Smooth muscle cell (in vitro differentiated cells): ENCODE measurements around the gene ABCC6. TPM values are rescaled to one million over a fixed set of nuclear protein-coding genes. Genes with fewer than 3 reads are reported as not detected.

Source experiments
- DNase-seq: peaks from one replicate; lab custom pipeline; 2025; ENCODE audit not compliant: unreplicated experiment; lab: John Stamatoyannopoulos, UW
- H2AFZ ChIP-seq: fragments of 200-600 bp; sonication (generic); 2 replicates; pipeline ENCODE4 v1.6.0; 2016; ENCODE audit warnings: antibody characterized with exemption, low read depth, mild to moderate bottlenecking
- H3F3A ChIP-seq: fragments of 200-600 bp; sonication (generic); 2 replicates; pipeline ENCODE4 v1.6.0; 2017; ENCODE audit warnings: antibody characterized with exemption, low read depth
- H3K27ac ChIP-seq: fragments of 200-600 bp; sonication (generic); 2 replicates; pipeline ENCODE4 v1.5.1; 2016; ENCODE audit warnings: low read depth, mild to moderate bottlenecking
- H3K27me3 ChIP-seq: fragments of 200-600 bp; sonication (generic); 2 replicates; pipeline ENCODE4 v1.6.1; 2016; ENCODE audit warnings: low read depth, mild to moderate bottlenecking
- H3K36me3 ChIP-seq: fragments of 200-600 bp; sonication (generic); 2 replicates; pipeline ENCODE4 v1.5.1; 2016; ENCODE audit warnings: low read depth
- H3K4me1 ChIP-seq: fragments of 200-600 bp; sonication (generic); 2 replicates; pipeline ENCODE4 v1.5.1; 2016; ENCODE audit warnings: low read depth
- H3K4me2 ChIP-seq: fragments of 200-600 bp; sonication (generic); 2 replicates; pipeline ENCODE4 v1.6.0; 2016; ENCODE audit warnings: mild to moderate bottlenecking
- H3K4me3 ChIP-seq: fragments of 200-600 bp; sonication (generic); 2 replicates; pipeline ENCODE4 v1.5.1; 2016; ENCODE audit warnings: mild to moderate bottlenecking
- H3K79me2 ChIP-seq: fragments of 200-600 bp; sonication (generic); 2 replicates; pipeline ENCODE4 v1.6.0; 2016; ENCODE audit warnings: low read depth, mild to moderate bottlenecking
- H3K9ac ChIP-seq: fragments of 200-600 bp; sonication (generic); 2 replicates; pipeline ENCODE4 v1.6.0; 2016; ENCODE audit warnings: low read depth
- H3K9me3 ChIP-seq: fragments of 200-600 bp; sonication (generic); replicated peaks from 2 replicates; pipeline ENCODE4 v1.5.1; 2016; ENCODE audit warnings: low read depth
- H4K20me1 ChIP-seq: fragments of 200-600 bp; sonication (generic); 2 replicates; pipeline ENCODE4 v1.6.0; 2016; ENCODE audit warnings: low read depth
- WGBS: methylation state at CpG from one replicate; pipeline ENCODE4 v1.1.7; 2016; ENCODE audit warnings: low lambda C conversion rate; 5-methylcytosine and 5-hydroxymethylcytosine counted together
- polyA plus RNA-seq: library from polyadenylated mRNA; unstranded; fragments of >200 nt; fragmentation: Nextera tagmentation; extraction: Ambion mirVana; gene quantifications from 2 replicates; pipeline ENCODE4 v1.2.1, GENCODE V29; 2016
- total RNA-seq: library from RNA; depleted of rRNA; stranded (reverse); fragments of >200 nt; gene quantifications from 2 replicates; pipeline ENCODE4 v1.2.3, GENCODE V29; 2014
- TF ChIP-seq, protein P1 (sequence below): fragments of 200-600 bp; sonication (generic); IDR thresholded peaks from 2 replicates; pipeline ENCODE4 v1.5.1; 2017; ENCODE audit warnings: borderline replicate concordance, mild to moderate bottlenecking, antibody characterized with exemption; ENCODE audit not compliant: insufficient read depth, poor library complexity, severe bottlenecking

The ABCC6 gene
- total and polyA plus RNA-seq, 2 experiments from 2014 or later = 0.94 to 1.9 TPM

DNA sequence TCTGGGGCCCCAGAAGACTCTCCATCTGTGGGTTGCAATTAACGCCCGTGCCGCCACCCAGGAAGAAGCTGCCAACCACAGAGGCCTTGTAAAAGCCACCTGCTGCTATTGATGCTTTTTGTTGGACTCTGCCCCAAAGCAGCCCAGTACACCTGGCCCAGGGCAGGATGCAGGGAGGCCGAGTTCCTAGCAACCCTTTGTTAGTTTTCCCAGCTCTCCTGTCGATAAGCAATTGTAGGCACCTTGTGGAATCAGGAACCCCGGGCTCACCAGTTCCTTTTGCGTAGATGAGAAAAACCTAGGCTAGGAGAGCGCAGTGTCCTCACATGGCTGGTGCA, 103.3 kb downstream of the ABCC6 start:
- Histone ChIP-seq H2AFZ (no peak overlapping the region), H3K4me1 (no peaks in the 10 kb centered on the region), H3K27me3 (no peaks in the 10 kb centered on the region), H3K9me3 (peaks cover 13% of the 10 kb centered on the region), H3K4me3 (no peak overlapping the region), H3K79me2 (no peaks in the 10 kb centered on the region), H4K20me1 (no peaks in the 10 kb centered on the region), H3K36me3 (peaks cover 14% of the 10 kb centered on the region), H3K4me2 (no peak overlapping the region), H3K9ac (no peak overlapping the region), H3K27ac (no peak overlapping the region), H3F3A (no peaks in the 10 kb centered on the region)
- DNase-seq = no peak
- 99% methylated on average over 8 of the region's 8 CpGs for WGBS
- TF ChIP-seq, protein P1, sequence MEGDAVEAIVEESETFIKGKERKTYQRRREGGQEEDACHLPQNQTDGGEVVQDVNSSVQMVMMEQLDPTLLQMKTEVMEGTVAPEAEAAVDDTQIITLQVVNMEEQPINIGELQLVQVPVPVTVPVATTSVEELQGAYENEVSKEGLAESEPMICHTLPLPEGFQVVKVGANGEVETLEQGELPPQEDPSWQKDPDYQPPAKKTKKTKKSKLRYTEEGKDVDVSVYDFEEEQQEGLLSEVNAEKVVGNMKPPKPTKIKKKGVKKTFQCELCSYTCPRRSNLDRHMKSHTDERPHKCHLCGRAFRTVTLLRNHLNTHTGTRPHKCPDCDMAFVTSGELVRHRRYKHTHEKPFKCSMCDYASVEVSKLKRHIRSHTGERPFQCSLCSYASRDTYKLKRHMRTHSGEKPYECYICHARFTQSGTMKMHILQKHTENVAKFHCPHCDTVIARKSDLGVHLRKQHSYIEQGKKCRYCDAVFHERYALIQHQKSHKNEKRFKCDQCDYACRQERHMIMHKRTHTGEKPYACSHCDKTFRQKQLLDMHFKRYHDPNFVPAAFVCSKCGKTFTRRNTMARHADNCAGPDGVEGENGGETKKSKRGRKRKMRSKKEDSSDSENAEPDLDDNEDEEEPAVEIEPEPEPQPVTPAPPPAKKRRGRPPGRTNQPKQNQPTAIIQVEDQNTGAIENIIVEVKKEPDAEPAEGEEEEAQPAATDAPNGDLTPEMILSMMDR = no peak

- no peak for DNase-seq
- no peaks in the 10 kb centered on the region for H3F3A ChIP-seq
- H3K4me3 ChIP-seq = no peak overlapping the region
- H4K20me1 ChIP-seq = no peaks in the 10 kb centered on the region
- TF ChIP-seq, protein P1 = no peak
- H3K9me3 ChIP-seq = peaks cover 13% of the 10 kb centered on the region
- H3K4me1 ChIP-seq = no peaks in the 10 kb centered on the region
- H3K9ac ChIP-seq = no peak overlapping the region
- no peak overlapping the region for H3K27ac ChIP-seq
- H3K79me2 ChIP-seq = no peaks in the 10 kb centered on the region
- no peak overlapping the region for H2AFZ ChIP-seq
- no peak overlapping the region for H3K4me2 ChIP-seq
- H3K36me3 ChIP-seq = peaks cover 14% of the 10 kb centered on the region
- WGBS = 95% methylated on average over 7 of the region's 7 CpGs
- no peaks in the 10 kb centered on the region for H3K27me3 ChIP-seq
Observed at GRCh38 chr16:16118337-16118736, 105.0 kb downstream of the ABCC6 start.

- H3K79me2 ChIP-seq = no peaks in the 10 kb centered on the region
- no peak overlapping the region for H3K9ac ChIP-seq
- peaks cover 13% of the 10 kb centered on the region for H3K9me3 ChIP-seq
- H4K20me1 ChIP-seq = no peaks in the 10 kb centered on the region
- no peak overlapping the region for H2AFZ ChIP-seq
- H3K27me3 ChIP-seq = no peaks in the 10 kb centered on the region
- no peaks in the 10 kb centered on the region for H3K4me1 ChIP-seq
- TF ChIP-seq, protein P1 = no peak
- H3K27ac ChIP-seq = no peak overlapping the region
- DNase-seq = no peak
- no peak overlapping the region for H3K4me3 ChIP-seq
- no peaks in the 10 kb centered on the region for H3F3A ChIP-seq
- no peak overlapping the region for H3K4me2 ChIP-seq
- 98% methylated on average over 7 of the region's 7 CpGs for WGBS
- peaks cover 14% of the 10 kb centered on the region for H3K36me3 ChIP-seq
Observed at GRCh38 chr16:16116841-16117240, 106.5 kb downstream of the ABCC6 start.

DNA sequence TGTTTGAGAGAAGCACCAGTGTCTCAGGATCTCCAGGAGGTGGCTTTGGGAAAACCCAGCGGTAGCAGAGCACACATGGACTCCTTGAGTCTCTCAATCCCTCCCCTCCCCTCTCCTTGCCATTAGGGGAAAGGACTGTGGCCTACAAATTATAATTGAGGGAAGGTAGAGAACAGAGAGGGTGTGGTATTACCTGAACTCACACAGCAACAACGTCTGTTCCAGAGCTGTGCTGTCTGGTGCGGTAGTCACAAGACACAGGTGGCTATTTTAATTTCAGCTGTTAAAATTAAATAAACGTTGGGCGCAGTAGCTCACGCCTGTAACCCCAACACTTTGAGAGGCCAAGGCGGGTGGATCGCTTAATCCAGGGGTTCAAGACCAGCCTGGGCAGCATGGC, 110.2 kb downstream of the ABCC6 start:
- no peak overlapping the region for H3K27ac ChIP-seq
- no peak for DNase-seq
- no peak overlapping the region for H2AFZ ChIP-seq
- 98% methylated on average over 8 of the region's 8 CpGs for WGBS
- no peak overlapping the region for H3K9ac ChIP-seq
- H3K4me3 ChIP-seq = no peak overlapping the region
- H3K79me2 ChIP-seq = no peaks in the 10 kb centered on the region
- no peaks in the 10 kb centered on the region for H4K20me1 ChIP-seq
- no peaks in the 10 kb centered on the region for H3K27me3 ChIP-seq
- H3F3A ChIP-seq = no peaks in the 10 kb centered on the region
- peaks cover 9% of the 10 kb centered on the region for H3K36me3 ChIP-seq
- TF ChIP-seq, protein P1 = no peak
- no peak overlapping the region for H3K4me2 ChIP-seq
- H3K9me3 ChIP-seq = peaks cover 3% of the 10 kb centered on the region
- no peaks in the 10 kb centered on the region for H3K4me1 ChIP-seq
